GM12878 (cell line): ENCODE measurements around the gene FTO. TPM values are rescaled to one million over a fixed set of nuclear protein-coding genes. Genes with fewer than 3 reads are reported as not detected.

Experiments
- ATAC-seq: fragments of 200-7000 bp; cut with Tn5 transposase; 3 replicates; pipeline ENCODE4 v1.9.1; 2020; ENCODE audit warnings: mild to moderate bottlenecking, moderate library complexity
- BruUV-seq: library from RNA; stranded (reverse); fragments of 400-500 nt; replicated peaks from 2 replicates; lab custom pipeline; 2021; lab: Mats Ljungman, UMichigan
- CTCF ChIA-PET: fragments of 300-600 bp; sonication (Branson Sonifier 250); formaldehyde crosslinking; extraction: SDS; loops from one replicate; lab custom pipeline; 2021; ENCODE audit warnings: inconsistent platforms; lab: Yijun Ruan, JAX
- POLR2A ChIA-PET: fragments of 350-600 bp; formaldehyde crosslinking; extraction: SDS; loops from one replicate; lab custom pipeline; 2021; ENCODE audit warnings: inconsistent platforms; lab: Charles Lee
- RAD21 ChIA-PET: fragments of 300-600 bp; sonication (Branson Sonifier 250); formaldehyde crosslinking; loops from one replicate; lab custom pipeline; 2023; ENCODE audit warnings: antibody characterized with exemption; ENCODE audit not compliant: unreplicated experiment; lab: Charles Lee
- SMC1A ChIA-PET: fragments of 300-600 bp; sonication (Branson Sonifier 250); formaldehyde crosslinking; loops from one replicate; lab custom pipeline; 2023; ENCODE audit not compliant: unreplicated experiment, uncharacterized antibody; lab: Charles Lee
- DNase-seq: peaks from one replicate; pipeline ENCODE4 v3.0.0-alpha.2; 2011; ENCODE audit warnings: low read depth, low spot score
- FAIRE-seq: peaks from 3 replicates; lab custom pipeline; 2011; peaks lifted over from hg19 to GRCh38; lab: Jason Lieb, UNC
- H2AFZ ChIP-seq: 2 replicates; pipeline ENCODE4 v1.6.0; 2011; ENCODE audit warnings: low read depth, low read length, control low read depth; ENCODE audit not compliant: control insufficient read depth
- H3K27ac ChIP-seq: 2 replicates; pipeline ENCODE4 v1.5.1; 2011; ENCODE audit warnings: control low read depth; ENCODE audit not compliant: control insufficient read depth, insufficient read depth
- H3K27me3 ChIP-seq, 2 experiments: replicated peaks in 1 of 2; 2 replicates each; pipeline versions ENCODE4 v1.6.0 to v1.6.1; 2011; ENCODE audit warnings: low read length in 1 of 2; ENCODE audit not compliant: control insufficient read depth in 2 of 2, insufficient read depth in 2 of 2
- H3K36me3 ChIP-seq, 2 experiments: 2 replicates each; pipeline ENCODE4 v1.5.1; 2011; ENCODE audit warnings: low read length in 1 of 2; ENCODE audit not compliant: control insufficient read depth in 2 of 2, insufficient read depth in 2 of 2
- H3K4me1 ChIP-seq: 2 replicates; pipeline ENCODE4 v1.6.1; 2011; ENCODE audit warnings: mild to moderate bottlenecking, low read length, moderate library complexity, mixed read lengths; ENCODE audit not compliant: control insufficient read depth, insufficient read depth
- H3K4me2 ChIP-seq: 2 replicates; pipeline ENCODE4 v1.6.0; 2011; ENCODE audit warnings: control low read depth; ENCODE audit not compliant: control insufficient read depth, insufficient read depth
- H3K4me3 ChIP-seq: fragments of 200-600 bp; sonication (generic); 2 replicates; pipeline ENCODE4 v1.5.1; 2016
- H3K79me2 ChIP-seq: 2 replicates; pipeline ENCODE4 v1.6.0; 2011; ENCODE audit warnings: low read length; ENCODE audit not compliant: control insufficient read depth, insufficient read depth
- H3K9ac ChIP-seq: 2 replicates; pipeline ENCODE4 v1.8.0; 2011; ENCODE audit warnings: low read length, control low read depth, mixed read lengths; ENCODE audit not compliant: control insufficient read depth, insufficient read depth
- H3K9me3 ChIP-seq: replicated peaks from 3 replicates; pipeline ENCODE4 v1.5.1; 2011; ENCODE audit warnings: mild to moderate bottlenecking, low read length; ENCODE audit not compliant: control insufficient read depth, insufficient read depth
- H4K20me1 ChIP-seq: 2 replicates; pipeline ENCODE4 v1.6.0; 2011; ENCODE audit not compliant: control insufficient read depth, insufficient read depth
- ASH2L ChIP-seq: fragments of 300-600, 200-600 bp; sonication (generic); IDR thresholded peaks from 2 replicates; pipeline ENCODE4 v1.6.1; 2017; ENCODE audit warnings: low read depth, mild to moderate bottlenecking, borderline replicate concordance
- CHD4 ChIP-seq: fragments of 200-600 bp; sonication (generic); IDR thresholded peaks from 2 replicates; pipeline ENCODE4 v1.6.1; 2016; ENCODE audit warnings: mild to moderate bottlenecking
- ETV6 ChIP-seq, 2 experiments: fragments of 450-650 bp in 1 of 2; IDR thresholded peaks in 1 of 2; conservative IDR thresholded peaks in 1 of 2; 2 replicates each; pipeline ENCODE4 v1.6.1; 2014; ENCODE audit warnings: antibody characterized with exemption in 1 of 2, borderline replicate concordance in 1 of 2, low read depth in 1 of 2, mild to moderate bottlenecking in 1 of 2, moderate library complexity in 1 of 2
- HDAC6 ChIP-seq: fragments of 200-600 bp; sonication (generic); IDR thresholded peaks from one replicate; pipeline ENCODE4 v1.8.0; 2017; ENCODE audit warnings: antibody characterized with exemption; ENCODE audit not compliant: unreplicated experiment
- IKZF1 ChIP-seq: fragments of 450-650 bp; conservative IDR thresholded peaks from 2 replicates; pipeline ENCODE4 v1.6.1; 2017; ENCODE audit warnings: antibody characterized with exemption, mild to moderate bottlenecking
- JUND ChIP-seq: IDR thresholded peaks from 2 replicates; pipeline ENCODE4 v1.6.1; 2012; ENCODE audit warnings: low read depth, mild to moderate bottlenecking, low read length, improper control_type of control experiment, moderate library complexity
- NFIC ChIP-seq: IDR thresholded peaks from 2 replicates; pipeline ENCODE4 v1.6.1; 2012; ENCODE audit warnings: low read depth, mild to moderate bottlenecking, inconsistent platforms, low read length, moderate library complexity
- NR2C1 ChIP-seq: fragments of 450-650 bp; IDR thresholded peaks from 2 replicates; pipeline ENCODE4 v1.6.1; 2017; ENCODE audit warnings: antibody characterized with exemption, mild to moderate bottlenecking, moderate library complexity
- RAD21 ChIP-seq: IDR thresholded peaks from 2 replicates; pipeline ENCODE4 v1.6.1; 2011; ENCODE audit warnings: mild to moderate bottlenecking, low read depth, low read length, moderate library complexity; ENCODE audit not compliant: insufficient read depth
- RUNX3 ChIP-seq: IDR thresholded peaks from 2 replicates; pipeline ENCODE4 v1.6.1; 2012; ENCODE audit warnings: low read length, inconsistent platforms
- SKIL ChIP-seq: fragments of 450-650 bp; IDR thresholded peaks from 2 replicates; pipeline ENCODE4 v1.6.1; 2017; ENCODE audit warnings: mild to moderate bottlenecking, low read depth, inconsistent platforms; ENCODE audit not compliant: poor library complexity, severe bottlenecking
- SMAD5 ChIP-seq: IDR thresholded peaks from 2 replicates; pipeline ENCODE4 v1.6.1; 2016; ENCODE audit warnings: antibody characterized with exemption, low read depth
- WGBS: methylation state at CpG from one replicate; pipeline ENCODE4 v1.1.6; 2016; ENCODE audit warnings: low lambda C conversion rate; ENCODE audit not compliant: insufficient replicate concordance, insufficient coverage; ENCODE audit errors: missing lambda C conversion rate; 5-methylcytosine and 5-hydroxymethylcytosine counted together
- in situ Hi-C: fragments of 300-500 bp; cut with MboI; formaldehyde crosslinking; loops from 9 replicates; pipeline ENCODE4 v1.14.3; 2018; ENCODE audit warnings: mixed read lengths
- intact Hi-C: fragments of 100-400 bp; cut with micrococcal nuclease; formaldehyde crosslinking; loops from one replicate; pipeline ENCODE4 v1.14.2; 2022; ENCODE audit not compliant: unreplicated experiment
- polyA plus RNA-seq, 11 experiments: library from polyadenylated mRNA; depleted of rRNA in 4 of 11; unstranded in 6 of 11; stranded (reverse) in 5 of 11; fragments of >200 nt; fragmentation: Nextera tagmentation in 4 of 11; fragmentation: Illumina TruSeq in 1 of 11; extraction: Ambion mirVana in 4 of 11; extraction: Trizol in 1 of 11; gene quantifications; 1 replicate in 1 of 11; 2 replicates in 10 of 11; pipeline versions ENCODE4 v1.2.1 to v1.2.3, GENCODE V29; 2011 to 2016; ENCODE audit warnings: inconsistent platforms in 2 of 11, missing spikeins in 2 of 11, low read depth in 1 of 11
- total RNA-seq, 4 experiments: library from RNA; depleted of rRNA in 3 of 4; stranded (reverse); fragments of >200 nt in 3 of 4; fragmentation: Illumina TruSeq in 1 of 4; extraction: Trizol in 1 of 4; gene quantifications; 2 replicates each; pipeline versions ENCODE4 v1.2.1 to v1.2.3, GENCODE V29; 2013 to 2021
- TF ChIP-seq, protein P1 (sequence below): IDR thresholded peaks from 2 replicates; pipeline ENCODE4 v1.6.1; 2012; ENCODE audit warnings: low read length, inconsistent platforms
- TF ChIP-seq, protein P2 (sequence below): fragments of 450-650 bp; IDR thresholded peaks from 2 replicates; pipeline ENCODE4 v1.6.1; 2017; ENCODE audit warnings: mild to moderate bottlenecking

FTO gene
- total and polyA plus RNA-seq, 10 of the 15 experiments (the other 5 are each of a cell fraction or from before 2014, with no cell fraction given), result 20.1 to 55.0 (median 47.0) TPM

- FAIRE-seq (peak; percentile 74), ATAC-seq (peak; percentile 45), DNase-seq (peak; percentile 19)
- in situ Hi-C loops (no loop called here), intact Hi-C loops (no loop called here)
- no peak overlapping the region for H2AFZ ChIP-seq
- no TSS peak for BruUV-seq
- no peaks in the 10 kb centered on the region for H3K27me3 ChIP-seq
- 0 out of 4 replicates have a peak, but pooled peaks cover 0 to 2% of the 10 kb centered on the region in 2 experiments for H3K36me3 ChIP-seq
- ChIA-PET POLR2A (no interaction called here), CTCF (interaction anchor here (0.9 kb wide), 1 partner anchor 80 kb away, joined by 3 read pairs; no protein-coding TSS in a partner anchor), RAD21 (interaction anchor here (0.6 to 1.8 kb wide), 2 partner anchors 16 to 50 kb away, joined by 3 to 4 read pairs; no protein-coding TSS in a partner anchor), SMC1A (interaction anchor here (1.0 kb wide), 1 partner anchor 46 kb away, joined by 4 read pairs; no protein-coding TSS in a partner anchor)
- no peaks in the 10 kb centered on the region for H4K20me1 ChIP-seq
- no peak overlapping the region for H3K4me3 ChIP-seq
- H3K79me2 ChIP-seq, result no peaks in the 10 kb centered on the region
- 53% methylated on average over 7 of the region's 7 CpGs for WGBS
- no peaks in the 10 kb centered on the region for H3K9me3 ChIP-seq
- H3K9ac ChIP-seq, result no peak overlapping the region
- H3K27ac ChIP-seq, result no peak overlapping the region
- TF ChIP-seq JUND (no peak), ETV6 (conservative IDR thresholded peaks at IDR 0.05 in 1 of 2, IDR thresholded peaks at IDR 0.05 in 1 of 2; ENCODE audit: borderline replicate concordance in 1 of 2, low read depth in 1 of 2) (0 out of 4 replicates have a peak, but pooled peaks of 1 of the 2 experiments have one; percentile 20), IKZF1 (no peak), SKIL (no peak), SMAD5 (no peak), NFIC (0 out of 2 replicates have a peak, but pooled peaks have one; percentile 17), HDAC6 (no peak), RUNX3 (peak; percentile 44; the same call in 1 of the 2 replicates), RAD21 (peak; percentile 28; the same call in 1 of the 2 replicates), NR2C1 (no peak), ASH2L (no peak), CHD4 (no peak)
- TF ChIP-seq, protein P1, sequence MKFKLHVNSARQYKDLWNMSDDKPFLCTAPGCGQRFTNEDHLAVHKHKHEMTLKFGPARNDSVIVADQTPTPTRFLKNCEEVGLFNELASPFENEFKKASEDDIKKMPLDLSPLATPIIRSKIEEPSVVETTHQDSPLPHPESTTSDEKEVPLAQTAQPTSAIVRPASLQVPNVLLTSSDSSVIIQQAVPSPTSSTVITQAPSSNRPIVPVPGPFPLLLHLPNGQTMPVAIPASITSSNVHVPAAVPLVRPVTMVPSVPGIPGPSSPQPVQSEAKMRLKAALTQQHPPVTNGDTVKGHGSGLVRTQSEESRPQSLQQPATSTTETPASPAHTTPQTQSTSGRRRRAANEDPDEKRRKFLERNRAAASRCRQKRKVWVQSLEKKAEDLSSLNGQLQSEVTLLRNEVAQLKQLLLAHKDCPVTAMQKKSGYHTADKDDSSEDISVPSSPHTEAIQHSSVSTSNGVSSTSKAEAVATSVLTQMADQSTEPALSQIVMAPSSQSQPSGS, result no peak
- TF ChIP-seq, protein P2, sequence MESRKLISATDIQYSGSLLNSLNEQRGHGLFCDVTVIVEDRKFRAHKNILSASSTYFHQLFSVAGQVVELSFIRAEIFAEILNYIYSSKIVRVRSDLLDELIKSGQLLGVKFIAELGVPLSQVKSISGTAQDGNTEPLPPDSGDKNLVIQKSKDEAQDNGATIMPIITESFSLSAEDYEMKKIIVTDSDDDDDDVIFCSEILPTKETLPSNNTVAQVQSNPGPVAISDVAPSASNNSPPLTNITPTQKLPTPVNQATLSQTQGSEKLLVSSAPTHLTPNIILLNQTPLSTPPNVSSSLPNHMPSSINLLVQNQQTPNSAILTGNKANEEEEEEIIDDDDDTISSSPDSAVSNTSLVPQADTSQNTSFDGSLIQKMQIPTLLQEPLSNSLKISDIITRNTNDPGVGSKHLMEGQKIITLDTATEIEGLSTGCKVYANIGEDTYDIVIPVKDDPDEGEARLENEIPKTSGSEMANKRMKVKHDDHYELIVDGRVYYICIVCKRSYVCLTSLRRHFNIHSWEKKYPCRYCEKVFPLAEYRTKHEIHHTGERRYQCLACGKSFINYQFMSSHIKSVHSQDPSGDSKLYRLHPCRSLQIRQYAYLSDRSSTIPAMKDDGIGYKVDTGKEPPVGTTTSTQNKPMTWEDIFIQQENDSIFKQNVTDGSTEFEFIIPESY, result no peak
- no peaks in the 10 kb centered on the region for H3K4me1 ChIP-seq
- H3K4me2 ChIP-seq, result no peak overlapping the region
Observed at GRCh38 chr16:53822936-53823529, 119.1 kb downstream of the FTO start.
